GM21515 (cell line): ENCODE results near the gene CERT1.
"Not testable (repeated sequence)": the region's sequence is repeated elsewhere in the genome, so short reads cannot be mapped to it uniquely, and the experiment has no call there.

ENCODE experiments used
- ATAC-seq: cut with Tn5 transposase; IDR thresholded peaks from one replicate; pipeline ENCODE4 v1.9.1; 2021; ENCODE audit not compliant: unreplicated experiment

Gene CERT1, protein sequence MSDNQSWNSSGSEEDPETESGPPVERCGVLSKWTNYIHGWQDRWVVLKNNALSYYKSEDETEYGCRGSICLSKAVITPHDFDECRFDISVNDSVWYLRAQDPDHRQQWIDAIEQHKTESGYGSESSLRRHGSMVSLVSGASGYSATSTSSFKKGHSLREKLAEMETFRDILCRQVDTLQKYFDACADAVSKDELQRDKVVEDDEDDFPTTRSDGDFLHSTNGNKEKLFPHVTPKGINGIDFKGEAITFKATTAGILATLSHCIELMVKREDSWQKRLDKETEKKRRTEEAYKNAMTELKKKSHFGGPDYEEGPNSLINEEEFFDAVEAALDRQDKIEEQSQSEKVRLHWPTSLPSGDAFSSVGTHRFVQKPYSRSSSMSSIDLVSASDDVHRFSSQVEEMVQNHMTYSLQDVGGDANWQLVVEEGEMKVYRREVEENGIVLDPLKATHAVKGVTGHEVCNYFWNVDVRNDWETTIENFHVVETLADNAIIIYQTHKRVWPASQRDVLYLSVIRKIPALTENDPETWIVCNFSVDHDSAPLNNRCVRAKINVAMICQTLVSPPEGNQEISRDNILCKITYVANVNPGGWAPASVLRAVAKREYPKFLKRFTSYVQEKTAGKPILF

DNA sequence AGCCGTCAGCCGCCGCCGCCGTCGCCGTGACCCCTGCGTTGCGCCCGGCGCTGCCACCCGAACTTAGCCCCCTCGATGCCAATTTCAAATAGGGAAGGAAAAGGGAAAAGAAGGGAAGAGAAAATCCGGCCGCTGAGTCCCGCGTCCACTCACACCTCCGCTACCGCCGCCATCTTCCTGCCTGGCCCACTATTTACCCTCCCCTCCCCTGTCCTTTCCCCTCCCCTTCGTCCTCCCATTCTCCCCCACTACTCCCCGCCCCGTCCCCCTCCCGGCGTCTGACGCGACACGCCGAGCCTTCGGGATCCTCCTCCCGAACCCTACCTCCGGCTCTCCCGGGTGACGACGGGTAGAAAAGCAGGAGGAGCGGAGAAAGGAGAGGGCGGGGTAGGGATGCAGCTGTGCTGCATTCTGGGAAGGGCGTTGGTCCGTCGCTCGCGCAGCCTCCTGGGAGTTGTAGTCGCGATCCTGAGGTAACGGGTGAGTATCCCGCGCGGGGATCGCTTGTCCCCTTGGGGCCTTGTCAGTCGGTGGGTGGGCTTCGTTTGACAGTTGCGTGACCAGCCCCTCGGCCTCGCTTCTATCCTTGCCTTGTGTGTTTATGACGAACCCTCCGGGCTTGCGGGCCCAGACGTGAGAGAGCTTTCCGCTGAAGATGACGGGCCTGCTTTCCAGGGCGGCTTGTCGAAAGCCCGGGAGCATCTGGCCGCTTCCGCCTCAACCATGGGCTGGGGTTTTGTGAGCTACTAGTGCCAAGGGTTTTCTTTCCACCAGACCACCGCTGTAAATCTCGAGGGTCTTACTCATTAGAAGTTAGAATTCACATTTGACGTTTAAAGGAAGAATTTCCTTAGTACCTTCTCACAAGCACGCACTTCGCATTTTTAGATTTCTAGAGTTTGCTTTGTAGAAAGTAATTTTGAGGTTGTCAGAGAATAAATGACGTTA is at the start of gene CERT1, which contains the start of gene POLK:
Gene CERT1 (minus strand): TSS at position 195 of the 948 bp plus-strand sequence. CDS start 422 bp downstream, outside the sequence.
Gene POLK (plus strand): TSS at position 457 of the 948 bp plus-strand sequence.
- peak; percentile 84 for ATAC-seq

DNA sequence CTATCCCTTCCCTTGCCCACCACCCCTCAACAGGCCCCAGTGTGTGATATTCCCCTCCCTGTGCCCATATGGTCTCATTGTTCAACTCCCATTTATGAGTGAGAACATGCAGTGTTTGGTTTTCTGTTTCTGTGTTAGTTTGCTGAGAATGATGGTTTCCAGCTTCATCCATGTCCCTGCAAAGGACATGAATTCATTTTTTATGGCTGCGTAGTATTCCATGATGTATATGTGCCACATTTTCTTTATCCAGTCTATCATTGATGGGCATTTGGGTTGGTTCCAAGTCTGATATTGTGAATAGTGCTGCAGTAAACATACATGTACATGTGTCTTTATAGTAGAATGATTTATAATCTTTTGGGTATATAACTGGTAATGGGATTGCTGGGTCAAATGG is 49.2 kb upstream of the CERT1 start:
- ATAC-seq: not testable (repeated sequence)

DNA sequence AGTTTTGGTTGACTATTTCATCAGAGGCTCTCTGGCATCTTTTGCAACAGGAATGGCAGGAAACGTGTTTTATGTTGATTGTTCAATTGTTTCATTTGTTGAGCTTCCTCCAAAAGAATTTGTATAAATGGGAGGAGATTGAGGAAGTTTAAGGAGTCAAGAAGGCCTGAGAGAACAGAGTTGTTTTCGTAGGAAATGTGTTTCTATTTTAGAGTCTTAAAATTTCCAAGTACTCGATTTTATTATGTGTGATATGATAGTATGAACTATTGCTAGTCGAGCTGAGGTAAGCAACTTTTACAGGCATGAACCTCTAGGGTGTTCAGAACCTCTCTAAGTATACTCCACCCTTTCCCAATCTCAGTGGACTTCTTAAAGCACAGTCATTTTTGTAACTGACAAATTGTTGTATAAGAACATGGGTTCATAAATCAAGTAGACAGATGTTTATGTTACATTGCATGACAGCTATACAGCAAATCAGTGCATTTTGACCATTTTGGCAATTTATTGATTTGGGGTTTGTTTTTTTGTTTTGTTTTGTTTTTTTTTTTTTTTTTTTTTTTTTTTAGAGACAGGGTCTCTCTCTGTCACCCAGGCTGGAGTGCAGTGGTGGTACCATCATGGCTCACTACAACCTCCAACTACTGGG is 47.7 kb upstream of the CERT1 start:
- no peak for ATAC-seq

DNA sequence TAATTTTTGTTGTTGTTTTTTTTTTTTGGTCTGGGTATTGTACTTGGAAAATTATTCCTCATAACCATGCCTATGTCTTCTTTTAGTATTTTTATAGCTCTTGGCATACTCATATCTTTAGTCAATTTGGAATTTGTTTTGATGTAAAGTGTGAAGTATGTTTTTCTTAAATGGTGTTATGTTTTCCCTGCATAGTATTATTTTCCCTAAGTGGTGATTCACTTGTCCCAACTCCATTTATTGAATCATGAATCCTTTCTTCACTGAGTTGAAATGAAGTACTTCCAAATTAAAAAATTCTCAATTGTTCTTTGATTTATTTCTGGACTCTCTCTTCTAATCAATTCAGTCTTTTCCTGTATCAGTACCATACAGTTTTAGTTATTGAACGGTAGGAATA is 46.8 kb upstream of the CERT1 start:
- ATAC-seq: no peak

DNA sequence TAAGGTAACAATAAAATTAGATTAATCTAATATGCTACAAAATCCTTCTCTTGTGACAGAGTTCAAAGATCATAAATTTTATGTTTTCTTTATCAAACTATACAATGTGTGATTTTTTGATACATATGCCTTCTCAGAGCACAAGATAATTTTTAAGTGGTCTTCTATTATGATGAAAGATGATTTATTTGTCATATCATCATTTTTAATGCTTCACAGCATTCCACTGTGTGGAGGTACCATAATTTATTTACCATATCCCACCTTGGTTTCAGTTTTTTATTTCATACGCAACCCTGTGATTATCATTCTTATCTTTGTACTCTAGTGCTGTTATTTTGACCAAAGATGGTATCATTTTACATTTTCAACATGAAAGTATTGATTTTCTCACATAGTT is 41.9 kb upstream of the CERT1 start:
- ATAC-seq: no peak

DNA sequence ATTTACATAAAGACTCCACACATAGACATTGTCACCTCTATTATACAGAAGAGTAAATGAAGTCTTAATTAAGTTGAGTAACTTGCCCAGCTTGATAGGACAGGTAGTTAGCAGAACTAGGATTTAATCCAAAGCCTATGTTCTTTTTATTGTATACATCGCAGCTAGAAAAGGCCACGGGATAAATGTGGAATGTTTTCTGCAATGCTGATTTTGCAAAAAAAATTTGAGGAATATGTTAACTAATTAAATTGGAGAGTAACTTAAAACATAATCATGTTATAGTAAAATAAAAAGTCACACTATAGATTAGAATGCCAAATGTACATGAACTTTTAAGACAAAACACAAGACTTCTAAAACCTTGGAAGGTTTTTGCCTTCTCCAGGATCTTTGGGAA is 41.3 kb upstream of the CERT1 start:
- no peak for ATAC-seq

DNA sequence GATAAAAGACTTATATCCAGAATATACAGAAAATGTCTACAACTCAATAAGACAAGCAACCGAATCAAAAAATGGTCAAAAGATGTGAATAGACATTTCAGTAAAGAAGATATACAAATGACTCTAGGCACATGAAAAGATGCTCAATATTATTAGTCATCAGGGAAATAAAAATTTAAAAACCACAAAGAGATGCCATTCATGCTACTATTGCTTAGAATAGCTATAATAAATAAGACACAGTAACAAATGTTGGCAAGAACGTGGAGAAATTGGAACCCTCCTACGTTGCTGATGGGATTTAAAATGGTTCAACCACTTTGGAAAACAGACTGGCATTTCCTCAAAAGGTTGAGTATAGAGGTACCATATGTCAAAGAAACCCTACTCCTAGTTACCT is 40.0 kb upstream of the CERT1 start:
- ATAC-seq: no peak

DNA sequence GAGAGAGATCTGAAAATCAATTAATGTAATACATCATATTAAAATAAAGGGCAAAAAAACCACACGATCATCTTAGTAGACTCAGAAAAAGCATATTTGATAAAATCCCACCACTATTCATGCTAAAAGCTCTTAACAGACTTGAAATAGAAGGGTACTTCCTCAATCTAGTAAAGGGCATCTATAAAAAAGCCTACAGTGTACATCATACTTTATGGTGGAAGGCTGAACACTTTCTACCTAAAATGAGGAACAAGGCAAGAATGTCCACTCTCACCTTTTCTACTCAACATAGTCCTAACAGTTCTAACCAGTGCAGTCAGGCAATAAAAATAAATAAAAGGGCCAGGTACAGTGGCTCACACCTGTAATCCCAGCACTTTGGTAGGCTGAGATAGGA is 39.2 kb upstream of the CERT1 start:
- ATAC-seq: no peak

DNA sequence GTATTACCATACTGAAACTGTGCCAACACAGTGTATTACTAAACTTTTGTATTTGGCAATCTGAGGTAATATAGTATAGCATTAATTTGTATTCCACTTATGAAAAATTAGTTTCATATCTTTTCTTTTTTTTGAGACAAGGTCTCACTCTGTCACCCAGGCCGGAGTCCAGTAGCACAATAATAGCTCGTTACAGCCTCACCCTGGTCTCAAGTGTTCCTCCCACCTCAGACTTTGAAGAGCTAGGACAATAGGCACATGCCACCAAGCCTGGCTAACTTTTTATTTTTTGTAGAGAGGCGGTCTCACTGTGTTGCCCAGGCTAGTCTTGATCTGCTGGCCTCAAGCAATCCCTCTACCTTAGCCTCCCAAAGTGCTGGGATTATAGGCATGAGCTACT is 36.4 kb upstream of the CERT1 start:
- ATAC-seq: no peak

DNA sequence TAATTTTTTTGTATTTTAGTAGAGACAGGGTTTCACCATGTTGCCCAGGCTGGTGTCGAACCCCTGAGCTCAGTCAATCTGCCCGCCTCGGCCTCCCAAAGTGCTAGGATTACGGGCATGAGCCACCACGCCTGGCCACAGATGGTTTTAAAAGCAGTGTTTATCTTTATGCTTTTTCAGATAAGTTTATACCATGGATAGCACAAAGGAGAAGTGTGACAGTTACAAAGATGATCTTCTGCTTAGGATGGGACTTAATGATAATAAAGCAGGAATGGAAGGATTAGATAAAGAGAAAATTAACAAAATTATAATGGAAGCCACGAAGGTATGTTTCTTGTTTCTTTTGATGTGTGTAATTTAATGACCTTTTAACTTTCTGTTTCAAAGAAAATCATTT is 35.4 kb upstream of the CERT1 start:
- no peak for ATAC-seq

DNA sequence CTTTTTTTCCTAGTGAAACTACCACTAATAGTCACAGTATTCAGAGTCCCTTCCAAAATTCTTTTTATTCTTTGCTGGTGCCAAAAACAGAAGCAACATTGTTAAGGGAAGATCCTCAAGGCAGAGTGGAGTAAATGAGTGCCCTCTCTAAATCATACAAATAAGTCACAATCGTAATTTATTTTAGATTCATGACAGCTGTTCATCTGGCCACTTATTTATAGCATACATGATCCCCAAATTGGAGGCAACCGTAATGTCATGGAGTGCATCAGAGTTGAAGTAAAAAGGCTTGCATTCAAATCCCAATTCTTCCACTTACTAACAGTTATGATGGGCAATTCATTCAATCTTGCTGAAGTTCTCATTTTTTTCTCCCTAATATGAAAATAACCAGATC is 33.7 kb upstream of the CERT1 start:
- ATAC-seq: no peak

DNA sequence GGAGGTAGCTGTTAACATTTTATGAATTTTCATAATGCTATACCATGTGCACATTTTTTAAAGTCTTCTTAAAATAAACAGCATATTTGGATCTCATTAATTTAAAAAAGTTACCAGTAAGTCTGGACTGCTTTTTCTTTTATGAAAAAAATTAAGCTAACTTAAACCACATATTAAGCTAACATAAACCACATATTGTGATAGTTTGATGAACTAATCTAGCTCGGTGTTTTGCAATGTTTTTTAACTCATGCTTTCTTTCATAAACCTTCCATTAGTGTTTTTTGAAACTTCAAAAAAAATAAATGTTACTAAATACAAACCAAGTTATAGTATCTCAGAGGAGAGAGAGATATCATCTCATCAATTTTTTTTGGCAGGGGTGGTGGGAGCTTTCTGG is 26.8 kb upstream of the CERT1 start:
- ATAC-seq: no peak

DNA sequence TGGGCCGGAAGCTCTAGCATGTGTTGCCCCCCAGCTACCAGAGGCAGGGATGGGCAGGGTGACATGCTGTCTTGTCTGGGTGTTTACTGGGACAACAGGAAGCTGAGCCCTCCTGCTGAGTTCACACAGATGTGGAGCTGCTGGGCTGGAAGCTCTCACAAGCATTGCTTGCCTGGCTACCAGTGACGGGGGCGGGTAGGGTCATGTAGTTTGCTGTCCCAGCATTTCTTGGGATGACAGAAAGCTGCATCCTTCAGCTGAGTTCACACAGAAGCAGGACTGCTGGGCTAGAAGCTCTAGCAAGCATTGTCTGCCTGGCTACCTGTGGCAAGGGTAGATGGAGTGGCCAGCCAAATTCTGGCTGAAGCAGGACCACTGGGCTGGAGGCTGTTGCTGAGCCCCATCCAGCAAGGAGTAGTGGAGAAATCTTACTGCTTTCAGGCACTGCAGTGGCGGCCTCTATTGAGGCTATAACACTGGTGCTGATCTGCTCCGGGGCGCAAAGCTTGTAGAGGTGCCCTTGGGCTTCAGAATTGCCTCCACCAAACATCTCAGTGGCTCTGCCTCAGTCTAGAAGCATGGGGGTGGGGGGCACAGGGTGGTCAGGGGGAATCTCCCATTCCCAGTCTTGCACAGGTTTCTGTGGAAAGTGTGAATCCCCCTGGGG is 25.4 kb upstream of the CERT1 start:
- no peak for ATAC-seq

DNA sequence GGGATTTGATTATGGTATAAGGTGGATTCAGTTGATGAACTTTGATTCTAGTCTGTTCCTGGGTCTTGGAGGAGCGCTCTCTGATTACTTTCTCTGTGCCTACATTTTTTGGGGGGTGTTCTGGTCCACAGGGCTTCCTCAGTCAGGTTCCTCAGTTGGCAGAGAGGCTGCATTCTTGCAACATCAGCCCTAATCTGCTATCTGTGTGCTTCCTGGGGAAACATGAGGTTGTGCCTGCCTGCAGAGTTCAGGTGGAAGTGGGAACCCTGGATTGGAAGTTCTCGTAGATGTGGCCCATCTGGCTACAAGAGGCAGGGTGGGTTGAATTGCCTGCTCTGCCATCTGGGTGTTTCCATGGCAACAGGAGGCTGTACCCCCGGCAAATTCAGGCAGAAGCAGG is 24.7 kb upstream of the CERT1 start:
- ATAC-seq: no peak

DNA sequence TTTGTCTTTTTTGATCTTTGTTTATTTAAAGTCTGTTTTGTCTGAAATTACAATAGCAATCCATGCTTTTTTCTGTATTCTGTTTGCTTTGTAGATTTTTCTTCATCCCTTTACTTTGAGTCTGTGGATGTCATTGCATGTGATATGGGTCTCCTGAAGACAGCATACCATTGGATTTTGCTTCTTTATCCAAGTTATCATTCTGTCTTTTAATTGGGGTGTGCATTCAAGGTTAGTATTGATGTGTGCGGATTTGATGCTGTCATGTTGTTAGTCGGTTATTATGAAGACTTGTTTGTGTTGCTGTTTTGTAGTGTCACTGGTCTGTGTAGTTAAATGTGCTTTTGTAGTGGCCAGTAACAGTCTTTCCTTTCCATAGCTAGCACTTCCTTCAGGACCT is 23.3 kb upstream of the CERT1 start:
- no peak for ATAC-seq

DNA sequence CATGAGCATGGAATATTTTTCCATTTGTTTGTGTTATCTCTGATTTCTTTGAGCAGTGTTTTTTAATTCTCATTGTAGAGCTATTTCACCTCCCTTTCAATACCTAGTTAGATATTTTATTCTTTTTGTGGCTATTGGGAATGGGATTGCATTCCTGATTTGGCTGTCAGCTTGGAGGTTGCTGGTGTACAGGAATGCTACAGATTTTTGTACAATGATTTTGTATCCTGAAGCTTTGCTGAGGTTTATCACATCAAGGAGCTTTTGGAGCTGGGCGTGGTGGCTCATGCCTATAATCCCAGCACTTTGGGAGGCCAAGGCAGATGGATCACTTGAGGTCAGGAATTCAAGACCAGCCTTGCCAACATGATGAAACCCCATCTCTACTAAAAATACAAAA is 22.3 kb upstream of the CERT1 start:
- ATAC-seq: not testable (repeated sequence)

DNA sequence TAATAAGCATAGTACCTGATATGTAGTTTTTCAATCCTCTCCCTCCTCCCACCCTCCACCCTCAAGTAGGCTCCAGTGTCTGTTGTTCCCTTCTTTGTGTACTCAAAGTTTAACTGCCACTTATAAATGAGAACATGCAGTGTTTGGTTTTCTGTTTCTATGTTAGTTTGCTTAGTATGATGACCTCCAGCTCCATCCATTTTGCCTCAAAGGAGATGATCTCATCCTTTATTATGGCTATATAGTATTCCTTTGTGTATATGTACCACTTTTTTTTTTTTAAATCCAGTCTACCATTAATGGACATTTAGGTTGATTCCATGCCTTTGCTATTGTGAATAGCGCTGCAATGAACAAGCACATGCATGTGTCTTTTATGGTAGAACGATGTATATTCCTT is 20.8 kb upstream of the CERT1 start:
- ATAC-seq: no peak

DNA sequence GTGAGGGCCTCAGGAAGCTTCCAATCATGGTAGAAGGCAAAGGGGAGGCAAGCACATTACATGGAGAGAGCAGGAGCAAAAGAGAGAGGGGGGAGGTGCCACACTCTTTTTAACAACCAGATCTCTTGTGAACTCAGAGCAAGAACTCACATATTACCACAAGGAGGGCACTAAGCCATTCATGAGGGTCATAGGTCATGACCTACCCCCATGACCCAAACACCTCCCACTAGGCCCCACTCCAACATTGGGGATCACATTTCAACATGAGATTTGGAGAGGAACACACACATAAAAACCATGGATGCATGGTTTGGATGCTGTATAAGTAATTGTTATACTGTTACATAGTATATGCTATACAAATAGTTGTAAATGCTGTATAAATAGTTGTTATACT is 17.8 kb upstream of the CERT1 start:
- no peak for ATAC-seq

DNA sequence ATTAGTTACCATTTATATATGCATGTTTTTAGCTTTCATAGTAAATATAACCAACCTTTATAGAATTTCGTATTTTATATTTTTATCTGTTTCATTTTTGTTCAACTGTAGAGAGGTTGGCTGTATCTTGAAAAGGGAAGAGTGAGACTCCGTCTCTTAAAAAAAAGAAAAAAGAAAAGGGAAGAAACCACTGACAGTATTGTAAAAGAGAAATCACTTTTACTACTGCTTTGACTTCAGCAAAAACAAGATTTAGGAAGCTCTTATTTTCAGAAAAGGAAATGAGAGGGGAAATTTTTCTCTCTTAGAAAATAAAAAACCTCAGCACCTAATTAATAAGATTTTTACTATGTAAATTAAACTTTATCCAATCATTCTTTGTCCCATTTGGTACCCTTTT is 14.6 kb upstream of the CERT1 start:
- no peak for ATAC-seq

DNA sequence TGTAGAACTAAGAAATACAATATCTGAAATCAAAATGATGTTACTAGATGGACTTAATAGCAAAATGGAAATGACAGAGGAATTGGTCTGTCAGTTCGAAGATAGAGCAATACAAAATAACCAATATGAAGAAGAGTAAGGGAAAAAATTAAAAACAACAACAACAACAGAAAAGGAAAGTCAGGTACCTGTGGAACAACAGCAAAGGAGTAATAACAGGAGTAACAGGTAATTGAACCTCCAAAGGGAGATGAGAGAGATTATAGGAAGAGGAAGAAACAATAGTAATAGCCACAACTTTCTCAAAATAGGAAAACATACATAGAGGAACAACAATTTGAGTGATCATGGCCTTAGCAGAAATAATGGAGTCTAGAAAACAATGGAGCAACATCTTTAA is 13.9 kb upstream of the CERT1 start:
- no peak for ATAC-seq
